Measurements from ENCODE around the gene TENT4B.

Gene TENT4B

GRCh38 chr16:50136399-50136798, 16.7 kb upstream of the TENT4B start:
- no peak overlapping the region for H3K9ac ChIP-seq (ENCODE audit: low read length)
- no peak for DNase-seq
- H3K4ac ChIP-seq (ENCODE audit: low read depth, low read length): no peak overlapping the region

DNA sequence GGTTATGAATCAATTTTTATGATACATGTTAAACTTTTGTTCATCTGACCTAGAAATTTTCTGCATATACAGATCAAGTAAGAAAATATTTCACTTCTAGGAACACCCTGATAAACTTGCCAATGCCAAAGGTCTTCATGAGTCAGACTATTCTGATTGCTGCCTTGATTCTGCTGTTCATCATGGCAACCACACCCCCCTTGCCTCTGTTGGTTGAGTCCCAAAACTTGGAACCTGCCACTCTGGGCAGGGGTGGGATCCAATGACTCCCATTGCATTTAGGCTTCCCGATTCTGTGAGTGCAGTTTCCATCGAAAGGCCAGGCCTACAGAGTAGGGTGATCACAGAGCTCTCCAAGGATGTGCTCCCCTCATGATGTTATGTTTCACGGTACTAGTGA, 15.8 kb upstream of the TENT4B start:
- WGBS (ENCODE audit: extremely low coverage, insufficient coverage, low lambda C conversion rate): no CpG with 5 or more reads among the region's 3 CpGs

More at GRCh38 chr16:50136399-50136798, 16.7 kb upstream of the TENT4B start:
- no peak overlapping the region for H2BK120ac ChIP-seq (ENCODE audit: low read depth, low read length)
- H3K23ac ChIP-seq (ENCODE audit: low read length): no peak overlapping the region
- no peak overlapping the region for H2BK5ac ChIP-seq (ENCODE audit: low read length)
- no peaks in the 10 kb centered on the region for H3K79me1 ChIP-seq (ENCODE audit: low read length)
- no peak overlapping the region for H3K18ac ChIP-seq (ENCODE audit: low read length)
- no peaks in the 10 kb centered on the region for H3K4me1 ChIP-seq (ENCODE audit: control insufficient read depth, low read depth, low read length)
- H3K36me3 ChIP-seq (ENCODE audit: control insufficient read depth, insufficient read depth, low read length): no peaks in the 10 kb centered on the region
- H3K27me3 ChIP-seq (ENCODE audit: insufficient read depth, low read length, poor library complexity): no peaks in the 10 kb centered on the region
- no peak overlapping the region for H3K56ac ChIP-seq (ENCODE audit: low read length)
- no peak overlapping the region for H3K4me3 ChIP-seq (ENCODE audit: low read length)
- H4K5ac ChIP-seq (ENCODE audit: low read length): no peak overlapping the region
- H3K79me2 ChIP-seq (ENCODE audit: control insufficient read depth, insufficient read depth, low read length): no peaks in the 10 kb centered on the region
- no peak overlapping the region for H3K27ac ChIP-seq (ENCODE audit: low read depth, low read length)
- H2BK15ac ChIP-seq (replicated peaks; ENCODE audit: low read depth): no peak overlapping the region
- H3K4me2 ChIP-seq (ENCODE audit: low read length): no peak overlapping the region
- no peak overlapping the region for H4K8ac ChIP-seq (ENCODE audit: low read depth, low read length)
- no peak overlapping the region for H2AK5ac ChIP-seq (ENCODE audit: low read length)

GRCh38 chr16:50139580-50139979, 13.5 kb upstream of the TENT4B start:
- H2BK120ac ChIP-seq (ENCODE audit: low read depth, low read length): no peak overlapping the region
- no peak overlapping the region for H3K23ac ChIP-seq (ENCODE audit: low read length)
- no CpG with 5 or more reads among the region's 1 CpG for WGBS (ENCODE audit: extremely low coverage, insufficient coverage, low lambda C conversion rate)
- H3K79me2 ChIP-seq (ENCODE audit: control insufficient read depth, insufficient read depth, low read length): no peaks in the 10 kb centered on the region
- no peak overlapping the region for H2BK5ac ChIP-seq (ENCODE audit: low read length)
- H3K18ac ChIP-seq (ENCODE audit: low read length): no peak overlapping the region
- no peak overlapping the region for H2BK15ac ChIP-seq (replicated peaks; ENCODE audit: low read depth)
- no peak for DNase-seq
- no peak overlapping the region for H3K9ac ChIP-seq (ENCODE audit: low read length)
- no peaks in the 10 kb centered on the region for H3K79me1 ChIP-seq (ENCODE audit: low read length)
- H3K56ac ChIP-seq (ENCODE audit: low read length): no peak overlapping the region
- no peaks in the 10 kb centered on the region for H3K4me1 ChIP-seq (ENCODE audit: control insufficient read depth, low read depth, low read length)
- no peak overlapping the region for H3K27ac ChIP-seq (ENCODE audit: low read depth, low read length)
- no peak overlapping the region for H3K4me2 ChIP-seq (ENCODE audit: low read length)
- H3K4ac ChIP-seq (ENCODE audit: low read depth, low read length): no peak overlapping the region
- H2AK5ac ChIP-seq (ENCODE audit: low read length): no peak overlapping the region
- H4K8ac ChIP-seq (ENCODE audit: low read depth, low read length): no peak overlapping the region
- H3K27me3 ChIP-seq (ENCODE audit: insufficient read depth, low read length, poor library complexity): no peaks in the 10 kb centered on the region
- H3K4me3 ChIP-seq (ENCODE audit: low read length): no peak overlapping the region
- H4K5ac ChIP-seq (ENCODE audit: low read length): no peak overlapping the region
- H3K36me3 ChIP-seq (ENCODE audit: control insufficient read depth, insufficient read depth, low read length): no peaks in the 10 kb centered on the region

More for the DNA sequence above, 15.8 kb upstream of the TENT4B start:
- H2BK5ac ChIP-seq (ENCODE audit: low read length): no peak overlapping the region
- no peak overlapping the region for H3K4me3 ChIP-seq (ENCODE audit: low read length)
- H3K4me2 ChIP-seq (ENCODE audit: low read length): no peak overlapping the region
- H3K79me1 ChIP-seq (ENCODE audit: low read length): no peaks in the 10 kb centered on the region
- no peak overlapping the region for H3K9ac ChIP-seq (ENCODE audit: low read length)
- H3K36me3 ChIP-seq (ENCODE audit: control insufficient read depth, insufficient read depth, low read length): no peaks in the 10 kb centered on the region
- H2BK120ac ChIP-seq (ENCODE audit: low read depth, low read length): no peak overlapping the region
- H3K27me3 ChIP-seq (ENCODE audit: insufficient read depth, low read length, poor library complexity): no peaks in the 10 kb centered on the region
- no peak overlapping the region for H3K23ac ChIP-seq (ENCODE audit: low read length)
- H4K5ac ChIP-seq (ENCODE audit: low read length): no peak overlapping the region
- H3K4me1 ChIP-seq (ENCODE audit: control insufficient read depth, low read depth, low read length): no peaks in the 10 kb centered on the region
- no peak overlapping the region for H3K18ac ChIP-seq (ENCODE audit: low read length)
- no peak overlapping the region for H3K4ac ChIP-seq (ENCODE audit: low read depth, low read length)
- H3K79me2 ChIP-seq (ENCODE audit: control insufficient read depth, insufficient read depth, low read length): no peaks in the 10 kb centered on the region
- H3K27ac ChIP-seq (ENCODE audit: low read depth, low read length): no peak overlapping the region
- no peak overlapping the region for H3K56ac ChIP-seq (ENCODE audit: low read length)
- H2BK15ac ChIP-seq (replicated peaks; ENCODE audit: low read depth): no peak overlapping the region
- no peak overlapping the region for H4K8ac ChIP-seq (ENCODE audit: low read depth, low read length)
- H2AK5ac ChIP-seq (ENCODE audit: low read length): no peak overlapping the region
- DNase-seq: no peak

DNA sequence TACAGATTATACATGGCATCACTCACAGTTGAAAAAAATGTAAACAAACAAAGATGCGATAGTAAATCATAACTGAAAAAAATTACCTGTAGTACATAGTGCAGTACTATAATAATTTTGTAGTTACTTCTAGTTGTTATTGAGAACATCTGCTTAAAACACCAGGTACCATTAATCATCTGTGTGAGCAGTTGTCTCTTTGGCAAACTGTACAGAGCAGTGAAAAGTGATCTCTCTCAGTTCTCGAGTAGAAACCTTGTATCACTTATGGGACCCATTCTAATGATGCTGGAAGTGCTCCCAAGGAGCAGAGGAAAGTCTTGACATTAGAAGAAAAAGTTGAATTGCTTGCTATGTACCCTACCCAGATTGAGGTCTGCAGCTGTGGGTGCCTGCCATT, 8.9 kb upstream of the TENT4B start:
- H3K9ac ChIP-seq (ENCODE audit: low read length): no peak overlapping the region
- no CpG with 5 or more reads among the region's 2 CpGs for WGBS (ENCODE audit: extremely low coverage, insufficient coverage, low lambda C conversion rate)

DNA sequence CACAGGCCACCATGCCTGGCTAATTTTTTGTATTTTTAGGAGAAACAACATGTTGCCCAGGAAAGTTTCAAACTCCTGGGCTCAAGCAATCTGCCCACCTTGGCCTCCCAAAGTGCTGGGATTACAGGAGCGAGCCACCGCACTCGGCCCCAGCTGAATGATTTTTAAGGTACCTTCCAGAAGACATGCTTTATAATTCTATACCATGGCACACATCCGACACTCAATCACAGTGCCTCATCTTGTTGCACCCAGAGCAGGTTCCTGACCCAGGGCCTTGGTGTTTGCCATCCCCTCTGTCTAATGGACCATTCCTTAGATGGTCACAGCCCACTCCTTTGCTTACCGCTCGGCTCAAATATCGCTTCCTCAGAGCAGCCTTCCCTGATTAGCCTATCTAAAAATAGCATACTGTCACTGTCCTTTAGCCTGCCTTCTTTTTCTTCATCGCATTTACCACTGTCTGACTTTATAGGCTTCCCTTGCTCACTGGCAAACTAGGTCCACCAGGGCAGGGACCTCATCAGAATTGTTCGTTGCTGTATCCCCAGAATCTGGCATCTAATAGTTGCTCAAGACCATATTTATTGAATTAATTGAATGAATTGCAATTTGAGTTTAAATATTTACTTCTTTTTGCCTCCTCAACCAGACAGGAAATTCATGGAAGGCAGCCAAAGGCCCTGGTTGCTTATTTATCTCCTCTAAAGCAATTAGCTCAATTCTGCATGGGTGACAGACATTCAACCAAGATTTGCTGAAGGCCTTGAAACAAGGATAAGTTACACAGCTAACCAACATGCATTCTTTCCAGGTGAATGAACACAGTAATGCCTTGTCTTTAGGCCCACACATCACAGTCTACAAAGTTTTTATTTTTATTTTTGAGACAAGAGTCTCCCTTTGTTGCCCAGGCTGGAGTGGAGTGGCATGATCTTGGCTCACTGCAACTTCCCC, 6.3 kb upstream of the TENT4B start:
- no peak for DNase-seq
- Histone ChIP-seq H3K56ac (ENCODE audit: low read length) (no peak overlapping the region), H4K5ac (ENCODE audit: low read length) (no peak overlapping the region), H3K23ac (ENCODE audit: low read length) (no peak overlapping the region), H3K4me3 (ENCODE audit: low read length) (no peak overlapping the region), H3K79me2 (ENCODE audit: control insufficient read depth, insufficient read depth, low read length) (no peaks in the 10 kb centered on the region), H3K9ac (ENCODE audit: low read length) (no peak overlapping the region), H2AK5ac (ENCODE audit: low read length) (no peak overlapping the region), H4K8ac (ENCODE audit: low read depth, low read length) (no peak overlapping the region), H3K27me3 (ENCODE audit: insufficient read depth, low read length, poor library complexity) (no peaks in the 10 kb centered on the region), H3K79me1 (ENCODE audit: low read length) (no peaks in the 10 kb centered on the region), H3K18ac (ENCODE audit: low read length) (no peak overlapping the region), H3K36me3 (ENCODE audit: control insufficient read depth, insufficient read depth, low read length) (no peaks in the 10 kb centered on the region), H3K4me2 (ENCODE audit: low read length) (no peak overlapping the region), H3K27ac (ENCODE audit: low read depth, low read length) (no peak overlapping the region), H3K4ac (ENCODE audit: low read depth, low read length) (no peak overlapping the region), H2BK5ac (ENCODE audit: low read length) (no peak overlapping the region), H2BK120ac (ENCODE audit: low read depth, low read length) (no peak overlapping the region), H3K4me1 (ENCODE audit: control insufficient read depth, low read depth, low read length) (no peaks in the 10 kb centered on the region), H2BK15ac (replicated peaks; ENCODE audit: low read depth) (no peak overlapping the region)
- WGBS (ENCODE audit: extremely low coverage, insufficient coverage, low lambda C conversion rate): no CpG with 5 or more reads among the region's 9 CpGs

More for the DNA sequence above, 8.9 kb upstream of the TENT4B start:
- Histone ChIP-seq H2AK5ac (ENCODE audit: low read length) (no peak overlapping the region), H2BK120ac (ENCODE audit: low read depth, low read length) (no peak overlapping the region), H3K4me3 (ENCODE audit: low read length) (no peak overlapping the region), H4K8ac (ENCODE audit: low read depth, low read length) (no peak overlapping the region), H3K4ac (ENCODE audit: low read depth, low read length) (no peak overlapping the region), H4K5ac (ENCODE audit: low read length) (no peak overlapping the region), H3K79me1 (ENCODE audit: low read length) (no peaks in the 10 kb centered on the region), H3K27ac (ENCODE audit: low read depth, low read length) (no peak overlapping the region), H3K4me1 (ENCODE audit: control insufficient read depth, low read depth, low read length) (no peaks in the 10 kb centered on the region), H2BK15ac (replicated peaks; ENCODE audit: low read depth) (no peak overlapping the region), H3K27me3 (ENCODE audit: insufficient read depth, low read length, poor library complexity) (no peaks in the 10 kb centered on the region), H2BK5ac (ENCODE audit: low read length) (no peak overlapping the region), H3K23ac (ENCODE audit: low read length) (no peak overlapping the region), H3K79me2 (ENCODE audit: control insufficient read depth, insufficient read depth, low read length) (no peaks in the 10 kb centered on the region), H3K56ac (ENCODE audit: low read length) (no peak overlapping the region), H3K18ac (ENCODE audit: low read length) (no peak overlapping the region), H3K36me3 (ENCODE audit: control insufficient read depth, insufficient read depth, low read length) (no peaks in the 10 kb centered on the region), H3K4me2 (ENCODE audit: low read length) (no peak overlapping the region)
- DNase-seq: no peak

GRCh38 chr16:50151322-50151721, 1.8 kb upstream of the TENT4B start:
- Histone ChIP-seq H2BK5ac (ENCODE audit: low read length) (no peak overlapping the region), H3K56ac (ENCODE audit: low read length) (no peak overlapping the region), H2AK5ac (ENCODE audit: low read length) (no peak overlapping the region), H2BK120ac (ENCODE audit: low read depth, low read length) (no peak overlapping the region), H3K9ac (ENCODE audit: low read length) (no peak overlapping the region), H3K27ac (ENCODE audit: low read depth, low read length) (no peak overlapping the region), H3K18ac (ENCODE audit: low read length) (no peak overlapping the region), H3K36me3 (ENCODE audit: control insufficient read depth, insufficient read depth, low read length) (no peaks in the 10 kb centered on the region), H2BK15ac (replicated peaks; ENCODE audit: low read depth) (no peak overlapping the region), H3K4ac (ENCODE audit: low read depth, low read length) (no peak overlapping the region), H3K27me3 (ENCODE audit: insufficient read depth, low read length, poor library complexity) (no peaks in the 10 kb centered on the region), H4K8ac (ENCODE audit: low read depth, low read length) (no peak overlapping the region), H4K5ac (ENCODE audit: low read length) (no peak overlapping the region), H3K79me2 (ENCODE audit: control insufficient read depth, insufficient read depth, low read length) (peaks cover 18% of the 10 kb centered on the region), H3K4me1 (ENCODE audit: control insufficient read depth, low read depth, low read length) (peaks cover 6% of the 10 kb centered on the region), H3K4me3 (ENCODE audit: low read length) (no peak overlapping the region), H3K4me2 (ENCODE audit: low read length) (no peak overlapping the region), H3K79me1 (ENCODE audit: low read length) (peaks cover 7% of the 10 kb centered on the region), H3K23ac (ENCODE audit: low read length) (no peak overlapping the region)
- WGBS (ENCODE audit: extremely low coverage, insufficient coverage, low lambda C conversion rate): no CpG with 5 or more reads among the region's 5 CpGs
- DNase-seq: no peak
